ENCODE measurements around the gene PADI2. TPM values are rescaled to one million over a fixed set of nuclear protein-coding genes. Genes with fewer than 3 reads are reported as not detected.

Gene PADI2
- total and polyA plus RNA-seq, 2 donors (not counting 3 experiments of a cell fraction or from before 2014, with no cell fraction given) = not detected

GRCh38 chr1:17027403-17027802, 91.8 kb downstream of the PADI2 start:
- Histone ChIP-seq H2AFZ (ENCODE audit: low read depth, low read length) (no peak overlapping the region), H3K4me3 (replicated peaks in 1 of 3; ENCODE audit: insufficient read depth in 1 of 3, low read depth in 1 of 3, low read length in 3 of 3) (no peak overlapping the region), H3K27me3 (ENCODE audit: control insufficient read depth in 2 of 2, insufficient read depth in 2 of 2, low read length in 2 of 2) (no peaks in the 10 kb centered on the region), H3K9me1 (replicated peaks; ENCODE audit: control insufficient read depth, extremely low read depth, insufficient read depth, low read length) (no peaks in the 10 kb centered on the region), H3K9me3 (replicated peaks; ENCODE audit: control insufficient read depth, insufficient read depth, low read length) (no peaks in the 10 kb centered on the region), H3K27ac (ENCODE audit: insufficient read depth, low read depth, low read length) (no peak overlapping the region), H3K4me1 (ENCODE audit: control insufficient read depth, extremely low read depth, insufficient read depth, low read length) (no peaks in the 10 kb centered on the region), H3K79me2 (ENCODE audit: control insufficient read depth, insufficient read depth, low read length) (no peaks in the 10 kb centered on the region), H3K4me2 (ENCODE audit: insufficient read depth, low read length) (no peak overlapping the region), H3K9ac (replicated peaks; ENCODE audit: extremely low read depth, insufficient read depth, low read length) (no peak overlapping the region), H3K36me3 (ENCODE audit: control insufficient read depth in 2 of 2, extremely low read depth in 1 of 2, insufficient read depth in 2 of 2, low read length in 2 of 2) (peaks cover 18 to 26% of the 10 kb centered on the region in 2 experiments), H4K20me1 (replicated peaks; ENCODE audit: control insufficient read depth, extremely low read depth, insufficient read depth, low read length) (no peaks in the 10 kb centered on the region)
- no TSS peak for BruUV-seq (replicated peaks)
- DNase-seq (ENCODE audit: low read depth, low spot score) = no peak
- no peak for FAIRE-seq
- dilution Hi-C loops (cut with MboI; ENCODE audit: extremely low pct_ligation_motif_present, low sequenced_read_pairs) = no loop called here
- CTCF ChIA-PET = interaction anchor here (1.0 kb wide), 1 partner anchor 67 kb away, joined by 4 read pairs; no protein-coding TSS in a partner anchor
- intact Hi-C loops (cut with micrococcal nuclease) = no loop called here
- POLR2A ChIA-PET = no interaction called here
- no peak for TF ChIP-seq EZH2 (IDR thresholded peaks at IDR 0.05; ENCODE audit: borderline replicate concordance, low read depth, low read length, severe bottlenecking)
- no peak for TF ChIP-seq POLR2AphosphoS5 (IDR thresholded peaks at IDR 0.05; ENCODE audit: insufficient read depth, low read depth, low read length)
- no peak for TF ChIP-seq JUN (IDR thresholded peaks at IDR 0.05; ENCODE audit: borderline replicate concordance, insufficient read depth, insufficient read length, low read depth)
- no peak for TF ChIP-seq CTCF (IDR thresholded peaks at IDR 0.05; ENCODE audit: extremely low read depth in 1 of 2, insufficient read depth in 1 of 2, low read depth in 1 of 2, low read length in 2 of 2)

GRCh38 chr1:17024721-17025120, 94.5 kb downstream of the PADI2 start:
- TF ChIP-seq FOS (IDR thresholded peaks at IDR 0.05; ENCODE audit: borderline replicate concordance, insufficient read depth, low read length) = no peak
- no peak for TF ChIP-seq JUN (IDR thresholded peaks at IDR 0.05; ENCODE audit: borderline replicate concordance, insufficient read depth, insufficient read length, low read depth)
- TF ChIP-seq GATA2 (IDR thresholded peaks at IDR 0.05; ENCODE audit: insufficient read depth, insufficient read length, low read depth, low read length) = no peak
- no peak for TF ChIP-seq POLR2AphosphoS5 (IDR thresholded peaks at IDR 0.05; ENCODE audit: insufficient read depth, low read depth, low read length)
- no peak for TF ChIP-seq POLR2A (IDR thresholded peaks at IDR 0.05; ENCODE audit: low read depth, low read length)
- TF ChIP-seq MYC (IDR thresholded peaks at IDR 0.05; ENCODE audit: low read depth, low read length) = no peak
- TF ChIP-seq EZH2 (IDR thresholded peaks at IDR 0.05; ENCODE audit: borderline replicate concordance, low read depth, low read length, severe bottlenecking) = no peak
- TF ChIP-seq MAX (IDR thresholded peaks at IDR 0.05; ENCODE audit: insufficient read depth, insufficient read length) = no peak
- no peak for TF ChIP-seq CTCF (IDR thresholded peaks at IDR 0.05; ENCODE audit: extremely low read depth in 1 of 2, insufficient read depth in 1 of 2, low read depth in 1 of 2, low read length in 2 of 2)
- no peak overlapping the region for H3K27ac ChIP-seq (ENCODE audit: insufficient read depth, low read depth, low read length)
- peaks cover 24 to 45% of the 10 kb centered on the region in 2 experiments for H3K36me3 ChIP-seq (ENCODE audit: control insufficient read depth in 2 of 2, extremely low read depth in 1 of 2, insufficient read depth in 2 of 2, low read length in 2 of 2)
- H3K4me2 ChIP-seq (ENCODE audit: insufficient read depth, low read length) = no peak overlapping the region
- no peaks in the 10 kb centered on the region for H3K4me1 ChIP-seq (ENCODE audit: control insufficient read depth, extremely low read depth, insufficient read depth, low read length)
- H3K9me1 ChIP-seq (replicated peaks; ENCODE audit: control insufficient read depth, extremely low read depth, insufficient read depth, low read length) = no peaks in the 10 kb centered on the region
- FAIRE-seq (no peak), DNase-seq (ENCODE audit: low read depth, low spot score) (no peak)
- no peak overlapping the region for H3K9ac ChIP-seq (replicated peaks; ENCODE audit: extremely low read depth, insufficient read depth, low read length)
- dilution Hi-C loops (cut with MboI; ENCODE audit: extremely low pct_ligation_motif_present, low sequenced_read_pairs) = no loop called here
- no peak overlapping the region for H2AFZ ChIP-seq (ENCODE audit: low read depth, low read length)
- ChIA-PET POLR2A (no interaction called here), CTCF (no interaction called here)
- BruUV-seq (replicated peaks) = no TSS peak
- no peak overlapping the region for H3K4me3 ChIP-seq (replicated peaks in 1 of 3; ENCODE audit: insufficient read depth in 1 of 3, low read depth in 1 of 3, low read length in 3 of 3)
- intact Hi-C loops (cut with micrococcal nuclease) = no loop called here
- H4K20me1 ChIP-seq (replicated peaks; ENCODE audit: control insufficient read depth, extremely low read depth, insufficient read depth, low read length) = no peaks in the 10 kb centered on the region
- no peaks in the 10 kb centered on the region for H3K79me2 ChIP-seq (ENCODE audit: control insufficient read depth, insufficient read depth, low read length)
- H3K9me3 ChIP-seq (replicated peaks; ENCODE audit: control insufficient read depth, insufficient read depth, low read length) = no peaks in the 10 kb centered on the region
- H3K27me3 ChIP-seq (ENCODE audit: control insufficient read depth in 2 of 2, insufficient read depth in 2 of 2, low read length in 2 of 2) = no peaks in the 10 kb centered on the region
